CD4-positive, alpha-beta T cell treated with Interleukin-4 for 4 hours (primary cell): Measurements from ENCODE around the gene AANAT.

ENCODE experiments used
- DNase-seq: peaks from one replicate; pipeline ENCODE4 v3.0.0-alpha.2; 2020

AANAT gene

DNA sequence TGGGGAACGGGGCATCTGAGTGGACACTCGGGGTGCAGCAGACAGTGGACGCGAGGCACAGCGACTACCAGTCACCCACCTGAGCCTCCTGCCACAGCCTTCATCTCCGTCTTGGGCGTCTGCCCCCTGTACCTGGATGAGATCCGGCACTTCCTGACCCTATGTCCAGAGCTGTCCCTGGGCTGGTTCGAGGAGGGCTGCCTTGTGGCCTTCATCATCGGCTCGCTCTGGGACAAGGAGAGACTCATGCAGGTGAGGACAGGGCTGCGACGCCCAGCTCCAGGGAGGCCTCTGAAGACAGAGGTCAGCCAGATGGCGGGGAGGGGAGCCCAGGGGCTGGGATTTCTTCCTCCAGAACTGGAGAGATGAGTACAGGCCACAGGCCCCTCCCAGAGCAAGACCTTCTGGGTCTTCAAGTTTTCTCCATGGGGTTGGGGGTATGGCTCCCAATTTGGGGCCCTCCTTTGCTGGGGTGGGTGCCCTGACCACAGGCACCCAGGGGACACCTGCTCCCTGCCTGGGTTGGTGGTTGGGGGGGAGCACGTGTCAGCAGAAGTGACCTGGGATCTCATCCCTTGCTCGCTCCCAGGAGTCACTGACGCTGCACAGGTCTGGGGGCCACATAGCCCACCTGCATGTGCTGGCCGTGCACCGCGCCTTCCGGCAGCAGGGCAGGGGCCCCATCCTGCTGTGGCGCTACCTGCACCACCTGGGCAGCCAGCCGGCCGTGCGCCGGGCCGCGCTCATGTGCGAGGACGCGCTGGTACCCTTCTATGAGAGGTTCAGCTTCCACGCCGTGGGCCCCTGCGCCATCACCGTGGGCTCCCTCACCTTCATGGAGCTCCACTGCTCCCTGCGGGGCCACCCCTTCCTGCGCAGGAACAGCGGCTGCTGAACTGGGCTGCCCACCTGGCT, 1.9 kb downstream of the AANAT start:
- DNase-seq: no peak

DNA sequence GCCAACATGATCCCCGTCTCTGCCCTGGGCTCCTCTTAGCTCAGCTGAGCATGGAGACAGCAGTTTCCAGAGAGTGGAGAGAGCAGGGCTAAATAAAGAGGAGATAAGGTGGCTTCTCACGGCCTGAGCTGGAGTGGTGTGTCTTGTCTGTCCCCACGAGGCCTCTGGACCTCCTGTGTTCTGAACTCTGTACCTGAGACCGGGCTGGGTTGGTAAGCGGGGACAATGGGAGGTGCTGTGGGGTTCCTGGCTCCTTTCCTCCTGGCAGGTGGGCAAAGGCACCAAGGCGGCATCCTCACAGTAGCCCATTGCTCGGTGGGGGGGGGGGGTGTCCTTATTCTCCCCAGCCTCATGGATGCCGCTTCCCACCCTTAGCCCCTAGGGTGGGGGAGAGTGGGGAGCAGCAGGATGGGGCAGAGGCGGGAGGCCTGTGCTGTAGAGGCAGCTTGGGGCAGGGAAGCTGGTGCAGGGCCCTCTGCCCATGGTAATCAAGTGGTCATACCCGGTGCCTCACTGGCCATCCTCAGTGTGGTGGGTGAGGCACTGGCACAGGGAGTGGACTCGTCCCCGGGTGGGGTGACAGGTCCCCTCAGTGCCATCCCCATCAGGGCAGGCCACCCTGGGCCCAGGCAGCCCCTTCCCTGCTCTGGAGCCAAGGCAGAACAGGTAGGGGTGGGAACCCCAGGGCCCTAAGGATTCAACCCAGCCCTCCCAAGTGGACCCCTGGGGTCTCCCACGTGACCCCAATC, 2.8 kb downstream of the AANAT start:
- no peak for DNase-seq

DNA sequence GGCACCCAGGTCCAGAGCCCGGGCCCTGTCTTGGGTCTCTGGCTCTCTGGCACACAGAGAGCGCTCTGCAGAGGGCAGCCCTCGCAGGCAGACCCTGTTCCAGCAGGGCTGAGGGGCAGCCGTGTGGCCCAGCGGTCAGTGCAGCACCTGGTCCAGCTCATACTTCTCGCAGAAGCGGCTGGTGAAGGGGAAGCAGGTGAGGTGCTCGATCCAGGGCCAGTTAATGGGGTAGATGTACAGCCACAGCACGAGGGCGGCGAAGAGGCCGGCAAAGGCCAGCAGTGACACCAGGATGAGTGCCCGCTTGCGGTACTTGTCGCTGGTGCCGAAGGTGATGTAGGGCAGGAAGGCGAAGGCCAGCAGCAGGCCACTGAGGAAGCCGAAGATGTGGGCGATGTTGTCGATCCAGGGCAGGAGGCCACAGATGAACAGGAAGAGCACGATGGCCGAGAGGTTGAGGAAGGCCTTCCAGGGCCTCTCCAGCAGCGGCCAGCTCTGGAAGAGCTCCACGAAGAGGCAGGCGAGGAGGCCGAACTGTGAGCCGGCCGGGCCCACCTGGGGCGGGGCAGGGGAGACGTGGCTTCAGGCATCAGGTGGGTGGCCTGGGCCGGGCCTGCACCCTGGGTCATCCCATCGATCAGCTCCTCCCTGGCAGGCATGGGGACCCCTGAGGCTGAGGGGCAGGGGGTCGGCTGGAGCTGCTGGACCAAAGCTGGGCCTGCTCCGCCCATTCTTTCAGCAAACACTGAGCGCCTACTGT, 4.3 kb downstream of the AANAT start:
- no peak for DNase-seq

DNA sequence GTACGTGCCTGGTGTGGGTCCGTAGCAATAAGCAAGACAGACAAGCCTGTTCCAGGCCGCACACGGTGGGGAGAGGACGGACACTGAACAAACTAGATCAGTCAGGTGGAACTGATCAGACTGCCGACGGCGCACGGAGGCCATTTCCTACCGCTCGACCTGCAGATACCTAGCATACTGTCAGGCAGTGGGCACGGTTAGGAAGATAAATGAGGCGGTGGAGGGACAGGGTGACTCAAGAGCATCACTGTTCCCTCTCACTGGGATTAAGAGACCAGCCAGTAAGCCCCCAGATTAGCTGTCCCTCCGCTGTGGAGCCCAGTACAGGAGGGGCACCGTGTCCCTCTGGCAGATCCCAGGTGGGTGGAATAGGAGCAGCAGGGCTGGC, 4.8 kb downstream of the AANAT start:
- DNase-seq: no peak

DNA sequence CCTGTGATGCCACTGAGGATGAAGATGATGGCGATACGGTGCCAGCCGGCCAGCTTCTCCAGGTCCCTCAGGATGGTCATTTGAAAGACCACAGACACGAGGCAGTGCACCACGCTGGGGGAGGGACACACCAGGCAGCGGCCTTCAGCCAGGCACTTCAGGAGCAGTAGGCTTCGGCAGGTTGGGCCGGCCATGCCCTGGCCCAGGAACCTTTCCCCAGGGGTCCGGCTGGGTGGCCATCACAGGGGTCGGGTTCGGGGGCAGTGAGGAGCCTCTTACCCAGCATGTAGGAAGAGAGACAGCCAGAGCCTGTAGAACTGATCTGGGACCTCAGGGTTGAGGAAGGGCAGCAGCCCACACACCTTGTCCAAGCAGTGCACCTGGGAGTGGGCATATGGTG, 5.3 kb downstream of the AANAT start:
- DNase-seq: no peak

DNA sequence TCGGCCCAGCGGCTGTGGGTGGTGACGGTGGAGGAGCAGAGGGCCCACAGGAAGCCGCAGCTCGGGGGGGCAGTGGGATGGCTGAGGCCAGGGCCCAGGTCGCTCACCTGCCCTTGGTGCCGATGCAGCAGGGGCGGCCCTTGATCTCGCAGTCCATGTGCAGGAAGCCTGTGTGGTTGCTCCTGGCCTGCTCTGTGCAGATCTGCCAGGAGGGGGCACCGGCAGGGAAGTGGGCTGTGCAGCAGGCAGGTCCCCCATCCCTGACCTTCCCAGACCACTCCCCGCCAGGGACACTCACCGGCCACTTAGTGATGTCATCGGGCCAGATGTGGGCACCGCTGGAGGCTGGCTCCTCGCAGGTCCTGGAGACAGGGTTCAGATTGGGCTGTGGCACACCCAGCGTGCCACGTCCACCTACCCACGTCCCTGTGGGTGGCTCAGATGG, 6.2 kb downstream of the AANAT start:
- DNase-seq: no peak

DNA sequence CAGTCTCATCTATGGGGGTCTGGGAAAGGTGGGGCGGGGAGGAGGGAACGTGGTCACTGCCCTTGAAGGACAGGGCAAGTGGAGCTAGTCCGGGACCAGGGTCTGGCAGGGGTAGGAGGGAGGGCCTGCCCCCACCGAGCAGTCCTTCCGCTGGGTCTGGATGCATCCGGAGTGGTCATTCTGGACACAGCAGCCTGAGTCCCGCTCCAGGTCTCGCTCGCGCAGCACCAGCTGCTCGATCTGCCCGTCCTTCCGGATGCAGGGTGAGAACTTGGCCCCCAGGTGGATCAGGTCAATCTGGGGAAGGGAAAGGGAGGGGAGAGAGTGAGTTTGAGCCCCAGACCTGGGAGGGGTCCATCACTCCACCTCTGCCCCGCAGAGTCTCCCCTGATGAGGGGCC, 6.8 kb downstream of the AANAT start:
- DNase-seq: no peak

DNA sequence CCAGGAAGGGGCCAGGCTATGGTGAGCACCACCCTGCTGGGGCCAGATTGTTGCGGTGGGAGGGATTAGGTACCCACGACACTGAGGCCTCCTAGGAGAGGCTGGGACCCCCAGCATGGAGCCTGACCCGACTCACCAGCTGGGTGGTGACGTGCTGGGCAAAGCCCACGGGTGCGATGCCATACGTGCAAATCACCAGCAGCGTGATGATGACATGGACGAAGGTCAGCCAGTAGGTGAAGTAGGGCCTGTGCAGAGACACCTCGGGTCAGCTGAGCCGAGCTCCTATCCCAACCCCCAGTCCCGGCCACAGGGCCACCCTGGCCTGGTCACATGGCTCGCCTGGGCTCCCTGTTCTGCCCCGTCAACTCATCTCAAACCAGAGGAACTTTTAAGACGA, 7.5 kb downstream of the AANAT start:
- DNase-seq: no peak

DNA sequence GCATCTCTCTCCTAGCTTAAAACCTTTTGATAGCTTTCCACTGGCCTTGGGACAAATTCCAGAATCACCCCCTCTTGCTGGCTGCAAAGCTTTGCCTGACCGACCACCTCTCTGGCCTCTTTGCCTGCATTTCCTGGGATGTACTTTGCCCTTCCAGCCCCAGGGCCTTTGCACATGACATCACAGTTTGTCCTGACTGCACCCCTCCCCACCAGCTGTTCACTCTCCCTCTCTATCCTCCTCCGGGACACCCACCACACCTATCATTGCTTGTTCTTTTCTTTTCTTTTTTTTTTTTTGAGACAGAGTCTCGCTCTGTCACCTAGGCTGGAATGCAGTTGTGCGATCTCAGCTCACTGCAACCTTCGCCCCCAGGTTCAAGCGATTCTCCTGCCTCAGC, 7.9 kb downstream of the AANAT start:
- DNase-seq: no peak

DNA sequence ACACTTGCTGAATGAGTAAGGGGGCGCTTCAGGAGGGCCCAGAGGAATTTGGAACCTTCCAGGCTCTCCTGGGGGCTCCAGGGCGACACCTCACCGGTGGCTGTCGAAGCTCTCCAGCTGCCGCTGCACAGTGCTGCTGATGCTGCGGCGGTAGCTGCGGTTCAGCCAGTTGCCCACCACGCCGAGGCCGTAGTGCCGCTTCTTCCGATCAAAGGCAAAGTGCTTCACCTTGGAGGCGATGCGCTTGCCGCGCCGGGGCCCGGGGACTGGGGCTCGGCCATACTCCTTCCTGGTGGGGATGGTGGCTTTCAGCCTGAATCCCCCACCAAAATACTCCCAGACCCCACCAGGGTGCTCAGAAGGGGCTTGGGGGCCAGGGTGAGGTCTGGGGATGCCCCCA, 9.3 kb downstream of the AANAT start:
- DNase-seq: no peak

DNA sequence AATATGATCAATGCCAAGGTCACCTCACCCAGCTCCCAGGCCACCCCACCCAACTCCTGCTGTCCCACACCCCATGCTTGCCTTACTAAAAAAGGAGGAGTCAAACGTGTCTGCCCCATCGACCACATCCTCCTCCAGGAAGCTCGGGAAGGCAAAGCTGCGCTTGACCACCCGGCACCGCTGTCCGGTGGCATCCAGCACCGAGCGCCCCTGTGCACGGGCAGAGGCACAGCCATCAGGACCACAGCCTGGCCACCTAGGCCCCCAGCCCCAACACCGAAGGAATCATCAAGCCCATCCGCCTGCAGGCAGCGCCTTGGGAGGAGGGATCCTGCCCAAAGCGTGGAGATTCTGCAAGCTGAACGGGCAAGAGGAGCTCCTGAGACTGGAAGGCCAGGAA, 10.2 kb downstream of the AANAT start:
- DNase-seq: no peak

DNA sequence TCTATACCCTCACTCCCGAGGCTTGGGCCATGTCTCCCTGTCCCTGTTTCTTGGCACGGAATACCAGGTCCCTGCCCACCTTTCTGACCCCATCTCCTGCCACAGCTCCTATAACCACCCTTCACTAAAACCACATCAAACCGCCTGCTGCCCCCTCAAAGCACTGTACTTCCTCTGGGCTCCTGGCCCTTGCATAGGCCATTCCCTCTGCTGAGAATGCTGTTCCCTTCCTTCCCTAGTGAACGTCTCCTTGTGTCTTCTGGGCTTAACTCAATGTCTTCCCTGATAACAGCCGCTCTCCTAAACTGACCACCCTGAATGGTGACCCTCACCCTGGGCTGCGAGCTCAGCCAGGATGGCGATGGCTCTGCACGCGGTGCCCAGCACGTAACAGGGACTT, 10.7 kb downstream of the AANAT start:
- no peak for DNase-seq

DNA sequence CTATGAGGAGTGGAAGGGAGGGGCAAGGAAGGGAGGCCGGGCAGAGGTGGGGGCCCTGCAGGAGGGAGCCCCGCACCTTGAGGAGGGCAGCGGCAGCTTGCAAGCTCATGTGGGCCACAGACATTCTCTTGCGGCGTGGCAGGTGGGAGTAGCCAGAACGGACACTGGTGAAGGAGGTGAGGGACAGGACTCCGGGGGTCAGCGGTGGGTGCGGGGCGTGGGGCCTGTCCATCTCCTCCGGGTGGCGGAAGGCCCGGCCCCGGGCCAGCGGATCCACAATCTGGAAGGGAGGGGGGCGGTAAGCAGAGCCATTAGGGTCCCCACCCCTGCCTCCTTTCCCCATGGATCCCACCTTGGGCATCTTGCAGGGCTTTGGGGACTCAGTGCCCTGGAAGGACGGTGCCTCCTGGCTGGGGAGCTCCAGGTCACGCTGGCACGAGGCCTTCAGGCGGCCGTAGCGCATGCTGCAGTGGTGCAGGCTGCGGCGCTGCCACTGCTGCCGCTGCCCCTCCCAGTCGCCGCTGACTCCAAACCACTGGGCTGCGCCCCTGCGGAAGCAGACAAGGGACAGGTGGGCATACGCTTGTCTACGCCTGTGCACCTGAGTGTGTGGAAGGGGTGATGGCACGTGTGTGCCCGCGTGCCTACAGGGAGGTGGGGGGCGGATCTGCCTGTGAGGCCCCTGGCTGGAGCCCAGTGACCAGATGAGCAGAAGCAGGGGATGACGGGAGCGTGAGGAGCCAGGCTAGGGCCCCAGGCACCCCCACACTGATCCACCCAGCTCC, 11.5 kb downstream of the AANAT start:
- no peak for DNase-seq

DNA sequence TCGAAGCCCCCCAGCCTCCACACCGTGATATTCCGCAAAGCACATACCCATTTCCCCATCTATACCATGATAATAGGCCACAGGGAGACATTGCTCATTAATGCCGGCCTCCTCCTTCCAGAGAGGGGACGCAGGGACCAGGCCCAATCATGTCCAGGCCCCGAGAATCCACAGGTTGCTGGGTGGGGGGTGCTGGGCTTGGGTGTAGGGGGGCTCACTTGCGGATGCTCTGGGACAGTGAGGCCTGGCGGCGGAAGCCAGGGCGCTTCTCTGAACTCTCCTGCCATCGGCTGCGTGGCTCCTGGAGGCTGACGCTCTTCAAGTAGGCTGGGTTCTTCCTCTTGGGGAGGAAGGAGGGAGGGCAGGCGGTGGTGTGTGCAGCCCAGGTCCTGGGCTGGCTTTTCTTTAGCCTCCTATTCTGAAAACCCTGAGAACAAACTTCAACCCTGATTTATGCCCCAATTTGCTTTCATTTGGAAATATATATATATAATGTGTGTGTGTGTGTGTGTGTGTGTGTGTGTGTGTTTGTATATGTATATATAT, 12.2 kb downstream of the AANAT start:
- no peak for DNase-seq

DNA sequence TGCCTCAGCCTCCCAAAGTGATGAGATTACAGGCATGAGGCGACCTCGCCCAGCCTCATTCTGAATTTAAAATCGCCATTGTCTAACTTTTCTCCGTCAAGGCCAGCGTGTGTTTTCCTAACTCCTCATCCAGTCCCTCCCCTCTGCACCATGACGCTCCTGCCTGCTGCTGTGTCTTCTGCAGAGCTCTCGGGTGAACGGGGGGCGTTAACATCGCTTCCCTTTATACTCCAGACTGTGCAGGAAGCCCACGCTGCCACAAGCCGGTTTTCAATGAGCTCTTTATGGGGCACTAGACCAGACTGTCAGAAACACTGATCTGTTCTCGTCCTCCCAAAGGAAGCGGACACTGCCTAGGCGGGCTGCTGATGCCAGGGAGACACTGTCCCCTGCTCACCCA, 13.2 kb downstream of the AANAT start:
- no peak for DNase-seq

DNA sequence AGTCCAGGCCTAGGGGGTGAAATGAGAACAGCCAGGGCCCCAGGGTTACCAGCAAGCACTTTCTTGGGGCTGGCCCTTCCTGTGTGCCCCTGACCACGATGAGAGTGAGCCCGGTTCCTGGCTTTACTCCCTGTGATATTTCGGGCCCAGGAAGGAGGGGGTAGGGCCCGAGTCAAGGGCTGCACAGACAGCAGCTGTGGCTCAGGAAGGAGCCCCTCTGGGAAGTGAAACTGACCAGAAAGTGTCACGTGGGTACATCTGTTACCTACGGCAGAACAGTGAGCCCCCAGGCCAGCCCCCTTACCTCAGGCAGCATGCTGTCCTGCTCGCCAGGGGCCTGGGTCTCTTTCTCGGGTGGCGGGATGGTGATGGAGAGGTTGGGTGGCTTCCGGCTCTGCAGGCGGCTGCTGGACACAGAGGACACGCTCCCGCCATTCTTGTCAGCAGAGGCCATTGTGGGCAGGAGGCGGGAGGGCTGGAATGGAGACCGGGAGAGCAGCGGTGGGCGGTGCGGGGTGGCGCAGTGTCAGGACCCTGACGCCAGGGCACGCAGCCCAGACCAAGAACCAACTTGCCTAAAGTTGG, 13.8 kb downstream of the AANAT start:
- DNase-seq: no peak

DNA sequence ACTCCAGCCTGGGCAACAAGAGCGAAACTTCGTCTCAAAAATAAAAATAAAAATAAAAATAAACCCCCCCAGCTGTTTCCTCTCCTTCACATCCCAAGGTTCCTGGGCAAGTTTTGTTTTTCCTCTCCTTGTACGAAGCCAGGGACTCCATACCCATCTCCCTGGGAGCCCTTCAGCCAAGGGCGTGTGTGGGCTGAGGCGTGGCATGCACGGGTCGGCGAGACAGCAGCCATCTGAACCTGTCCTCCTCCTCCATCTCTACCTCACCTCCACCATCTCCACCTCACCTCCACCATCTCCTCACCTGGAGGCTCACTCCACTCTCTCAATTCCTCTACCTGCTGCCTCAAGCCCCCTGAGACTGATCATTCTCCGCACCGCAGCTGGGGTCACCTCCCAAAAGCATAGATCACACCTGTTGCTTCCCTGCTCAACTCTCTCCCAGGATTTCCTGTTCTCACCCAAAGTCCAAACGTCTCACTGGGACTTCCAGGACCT, 16.9 kb downstream of the AANAT start:
- DNase-seq: no peak

DNA sequence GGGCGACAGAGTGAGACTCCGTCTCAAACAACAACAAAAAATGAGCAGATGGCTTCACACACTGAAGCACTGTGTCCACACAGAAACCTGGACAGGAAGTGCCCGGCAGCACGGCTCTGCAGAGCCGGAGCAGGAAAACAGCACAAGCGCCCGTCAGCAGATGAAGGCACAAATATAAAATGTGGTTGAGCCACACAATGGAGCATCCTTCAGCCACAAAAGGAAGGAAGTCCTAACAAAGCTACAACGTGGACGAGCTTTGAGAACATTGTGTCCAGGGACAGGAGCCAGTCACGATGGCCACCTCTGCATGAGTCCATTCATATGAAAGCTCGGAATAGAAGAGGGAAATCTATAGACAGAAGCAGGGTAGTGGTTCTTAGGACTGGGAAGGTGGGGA, 18.2 kb downstream of the AANAT start:
- no peak for DNase-seq

DNA sequence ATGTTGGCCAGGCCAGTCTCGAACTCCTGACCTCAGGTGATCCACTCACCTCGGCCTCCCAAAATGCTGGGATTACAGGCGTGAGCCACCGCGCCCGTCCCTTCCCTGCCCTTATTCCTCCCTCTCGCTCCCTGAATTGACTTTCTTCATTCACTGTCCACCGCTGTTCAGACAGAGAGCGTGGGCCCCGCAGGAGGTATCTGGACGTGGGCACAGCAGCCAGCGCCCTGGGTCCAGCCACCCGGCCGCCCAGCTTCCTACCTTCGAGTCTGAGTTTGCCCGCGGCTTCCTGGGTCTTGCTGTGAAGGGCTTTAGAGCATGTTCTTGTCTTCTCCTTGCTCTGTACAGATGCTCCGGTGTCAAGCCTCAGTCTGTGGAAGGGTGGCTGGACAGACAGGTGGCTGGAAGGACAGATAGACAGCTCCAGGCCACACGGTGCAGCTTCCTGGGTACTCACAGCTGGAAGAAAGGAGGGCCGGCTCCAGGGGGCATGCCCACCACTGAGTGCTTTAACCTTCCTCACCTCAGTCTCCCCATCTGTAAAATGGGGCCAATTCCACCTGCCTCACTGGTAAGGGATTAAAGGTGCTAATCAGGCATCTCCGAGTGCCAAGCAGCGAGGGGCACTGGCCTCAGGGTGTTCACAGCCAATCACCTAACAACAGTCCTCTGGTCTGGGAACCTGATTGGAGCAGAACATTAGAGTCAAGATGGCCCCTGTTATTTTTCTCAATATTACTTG, 20.2 kb downstream of the AANAT start:
- DNase-seq: no peak

DNA sequence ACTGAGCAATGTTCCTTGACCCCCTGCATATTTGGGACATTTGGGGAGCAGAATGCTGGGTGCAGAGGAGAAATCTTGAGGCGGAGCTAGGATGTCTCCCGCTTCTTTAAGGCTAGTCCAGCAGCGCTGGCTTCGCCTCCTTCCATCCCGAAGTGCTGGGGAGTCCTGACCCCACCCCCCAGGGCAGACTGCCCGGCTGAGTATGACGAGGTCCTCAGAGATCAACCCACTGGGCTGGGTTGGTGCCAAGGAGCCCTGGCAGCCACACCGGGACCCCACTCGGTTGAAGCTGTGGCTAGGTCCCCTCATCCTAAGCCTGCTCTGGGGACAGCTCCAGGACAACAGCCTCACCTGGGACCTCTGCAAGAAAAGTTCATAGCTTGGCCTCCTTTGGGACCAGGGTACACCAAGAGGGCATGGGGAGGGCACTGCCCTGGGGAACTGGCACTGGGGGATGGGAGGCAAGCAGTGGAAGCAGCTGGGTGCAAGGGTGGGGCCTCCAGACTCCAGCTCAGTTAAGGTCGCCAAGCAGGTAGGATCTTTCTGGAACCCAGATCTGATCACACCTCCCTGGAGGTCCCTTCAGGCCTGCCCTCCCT, 22.8 kb downstream of the AANAT start:
- DNase-seq: no peak
